B cell (primary cell): ENCODE measurements around the gene FILIP1. TPM values are rescaled to one million over a fixed set of nuclear protein-coding genes. Genes with fewer than 3 reads are reported as not detected.

Experiments
- ATAC-seq: fragments of 200-7000 bp; cut with Tn5 transposase; one replicate; pipeline ENCODE4 v1.10.0; 2021; ENCODE audit warnings: low read depth, mild to moderate bottlenecking, moderate number of reproducible peaks, moderate library complexity
- CTCF ChIA-PET: fragments of 350-600 bp; sonication (Branson Sonifier 250); formaldehyde crosslinking; loops from one replicate; lab custom pipeline; 2021; ENCODE audit warnings: antibody characterized with exemption, inconsistent platforms; lab: Charles Lee
- POLR2A ChIA-PET: fragments of 350-600 bp; sonication (Branson Sonifier 250); formaldehyde crosslinking; loops from one replicate; lab custom pipeline; 2021; ENCODE audit warnings: antibody characterized with exemption; lab: Charles Lee
- DNase-seq: peaks from one replicate; pipeline ENCODE4 v3.0.0; 2013
- H2AFZ ChIP-seq: 2 replicates; pipeline ENCODE4 v1.6.1; 2012; ENCODE audit warnings: mild to moderate bottlenecking, low read depth, low read length; ENCODE audit not compliant: insufficient read depth, poor library complexity, severe bottlenecking
- H3K27ac ChIP-seq, 2 donors: 1 replicate in 1 of 2; 2 replicates in 1 of 2; pipeline ENCODE4 v1.5.1; 2012 to 2013; ENCODE audit warnings: low read length in 2 of 2, mild to moderate bottlenecking in 2 of 2, moderate library complexity in 1 of 2
- H3K27me3 ChIP-seq, 4 experiments: fragments of 200-600 bp in 1 of 4; sonication (generic) in 1 of 4; replicated peaks in 1 of 4; 1 replicate in 2 of 4; 2 replicates in 2 of 4; pipeline versions ENCODE4 v1.6.1 to v1.7.0; 2013 to 2016; ENCODE audit warnings: low read length in 3 of 4, mild to moderate bottlenecking in 2 of 4, mixed read lengths in 1 of 4, moderate library complexity in 1 of 4; ENCODE audit not compliant: insufficient read depth in 4 of 4, control insufficient read depth in 3 of 4; ENCODE audit errors: control extremely low read depth in 1 of 4
- H3K36me3 ChIP-seq, 2 experiments: replicated peaks in 1 of 2; 1 replicate in 1 of 2; 2 replicates in 1 of 2; pipeline versions ENCODE4 v1.6.1 to v1.7.1; 2013; ENCODE audit warnings: low read length in 1 of 2; ENCODE audit not compliant: insufficient read depth in 2 of 2, control insufficient read depth in 1 of 2; ENCODE audit errors: control extremely low read depth in 1 of 2, extremely low read depth in 1 of 2
- H3K4me1 ChIP-seq, 2 donors: fragments of 200-600 bp in 1 of 2; sonication (generic) in 1 of 2; 1 replicate in 1 of 2; 2 replicates in 1 of 2; pipeline versions ENCODE4 v1.5.1 to v1.6.1; 2013 to 2017; ENCODE audit warnings: low read length in 2 of 2; ENCODE audit not compliant: control insufficient read depth in 2 of 2, insufficient read depth in 2 of 2
- H3K4me2 ChIP-seq: replicated peaks from 2 replicates; pipeline ENCODE3; 2012; ENCODE audit warnings: mild to moderate bottlenecking, low read depth, low read length; ENCODE audit not compliant: poor library complexity, severe bottlenecking
- H3K4me3 ChIP-seq, 5 experiments: fragments of 200-600 bp in 1 of 5; sonication (generic) in 1 of 5; 1 replicate in 3 of 5; 2 replicates in 2 of 5; pipeline versions ENCODE4 v1.5.1 to v1.7.0; 2011 to 2016; ENCODE audit warnings: low read length in 4 of 5, mild to moderate bottlenecking in 4 of 5, low read depth in 2 of 5, control low read depth in 1 of 5, moderate library complexity in 1 of 5; ENCODE audit not compliant: insufficient read depth in 1 of 5; ENCODE audit errors: control extremely low read depth in 1 of 5, extremely low read depth in 1 of 5
- H3K79me2 ChIP-seq: fragments of 200-600 bp; sonication (generic); one replicate; pipeline ENCODE4 v1.6.0; 2016; ENCODE audit warnings: low read length; ENCODE audit not compliant: control insufficient read depth, insufficient read depth
- H3K9ac ChIP-seq: fragments of 200-600 bp; sonication (generic); 2 replicates; pipeline ENCODE4 v1.6.1; 2017; ENCODE audit warnings: mild to moderate bottlenecking, low read length, moderate library complexity
- H3K9me3 ChIP-seq, 3 donors: one replicate each; pipeline versions ENCODE4 v1.6.1 to v1.7.1; 2013; ENCODE audit warnings: low read length in 2 of 3; ENCODE audit not compliant: control insufficient read depth in 2 of 3, insufficient read depth in 1 of 3; ENCODE audit errors: control extremely low read depth in 1 of 3
- H4K20me1 ChIP-seq: 2 replicates; pipeline ENCODE4 v1.6.0; 2012; ENCODE audit warnings: mild to moderate bottlenecking, low read length; ENCODE audit not compliant: insufficient read depth, control insufficient read depth, poor library complexity, severe bottlenecking
- H3K27ac Mint-ChIP-seq: one replicate; pipeline ENCODE4 v1.8.0; 2021; ENCODE audit warnings: mixed read lengths
- H3K27me3 Mint-ChIP-seq: one replicate; pipeline ENCODE4 v1.8.0; 2021; ENCODE audit warnings: mixed read lengths
- H3K4me1 Mint-ChIP-seq: one replicate; pipeline ENCODE4 v1.8.0; 2021; ENCODE audit warnings: mixed read lengths
- H3K4me3 Mint-ChIP-seq: one replicate; pipeline ENCODE4 v1.8.0; 2021; ENCODE audit warnings: mixed read lengths
- H3K9me3 Mint-ChIP-seq: one replicate; pipeline ENCODE4 v1.8.0; 2022; ENCODE audit warnings: mixed read lengths; ENCODE audit not compliant: insufficient read depth
- CTCF ChIP-seq: fragments of 200-600 bp; IDR thresholded peaks from one replicate; pipeline ENCODE4 v1.8.0; 2022; ENCODE audit warnings: antibody characterized with exemption, mild to moderate bottlenecking
- EZH2 ChIP-seq: IDR thresholded peaks from 2 replicates; pipeline ENCODE4 v1.6.1; 2012; ENCODE audit warnings: borderline replicate concordance, low read depth, mild to moderate bottlenecking, moderate library complexity, low read length; ENCODE audit not compliant: insufficient read depth, poor library complexity, severe bottlenecking
- WGBS: methylation state at CpG from one replicate; pipeline ENCODE4 v1.1.5; 2013; ENCODE audit warnings: missing lambda C conversion rate; ENCODE audit not compliant: insufficient coverage; 5-methylcytosine and 5-hydroxymethylcytosine counted together
- intact Hi-C: fragments of 100-400 bp; cut with micrococcal nuclease; formaldehyde crosslinking; loops from one replicate; pipeline ENCODE4 v1.10.0; 2022
- polyA plus RNA-seq: library from polyadenylated mRNA; depleted of rRNA; stranded (reverse); fragments of >200 nt; gene quantifications from 2 replicates; pipeline ENCODE4 v1.2.3, GENCODE V29; 2012
- total RNA-seq, 2 donors: library from RNA; stranded (reverse); fragments of 120-200 nt in 1 of 2; gene quantifications; 1 replicate in 1 of 2; 2 replicates in 1 of 2; pipeline versions ENCODE4 v1.2.3 to v1.2.4, GENCODE V29; 2013 to 2022

FILIP1 gene
- total and polyA plus RNA-seq, 2 donors (not counting 1 experiment from before 2014, with no cell fraction given): not detected

- Histone ChIP-seq H3K4me1 (no peaks in the 10 kb centered on the region), H3K27me3 (peaks cover 0 to 8% (median 3%) of the 10 kb centered on the region in 4 experiments), H3K4me2 (no peak overlapping the region), H3K9ac (no peak overlapping the region), H2AFZ (no peak overlapping the region), H3K9me3 (no peaks in the 10 kb centered on the region), H3K79me2 (no peaks in the 10 kb centered on the region), H3K27ac (no peak overlapping the region), H4K20me1 (no peaks in the 10 kb centered on the region), H3K36me3 (no peaks in the 10 kb centered on the region), H3K4me3 (no peak overlapping the region)
- peaks cover 3% of the 10 kb centered on the region for H3K4me1 Mint-ChIP-seq
- no peaks in the 10 kb centered on the region for H3K9me3 Mint-ChIP-seq
- ChIA-PET POLR2A (no interaction called here), CTCF (no interaction called here)
- TF ChIP-seq CTCF (no peak), EZH2 (no peak)
- ATAC-seq (no peak), DNase-seq (no peak)
- peaks cover 26% of the 10 kb centered on the region for H3K27me3 Mint-ChIP-seq
- no peak overlapping the region for H3K4me3 Mint-ChIP-seq
- WGBS: no CpG with 5 or more reads among the region's 1 CpG
- H3K27ac Mint-ChIP-seq: no peak overlapping the region
- intact Hi-C loops: no loop called here
Observed at GRCh38 chr6:75498862-75499261, 5.3 kb upstream of the FILIP1 start.

GRCh38 chr6:75497994-75498393, 4.4 kb upstream of the FILIP1 start:
- Mint-ChIP-seq H3K27ac (no peak overlapping the region), H3K27me3 (peaks cover 31% of the 10 kb centered on the region), H3K4me3 (no peak overlapping the region), H3K4me1 (peaks cover 3% of the 10 kb centered on the region), H3K9me3 (no peaks in the 10 kb centered on the region)
- Histone ChIP-seq H3K4me1 (no peaks in the 10 kb centered on the region), H2AFZ (no peak overlapping the region), H3K79me2 (no peaks in the 10 kb centered on the region), H3K9me3 (no peaks in the 10 kb centered on the region), H3K4me3 (no peak overlapping the region), H3K36me3 (no peaks in the 10 kb centered on the region), H3K4me2 (no peak overlapping the region), H3K27me3 (peaks cover 0 to 8% (median 6%) of the 10 kb centered on the region in 4 experiments), H3K27ac (no peak overlapping the region), H4K20me1 (no peaks in the 10 kb centered on the region), H3K9ac (no peak overlapping the region)
- ChIA-PET POLR2A (no interaction called here), CTCF (no interaction called here)
- TF ChIP-seq EZH2 (no peak), CTCF (no peak)
- intact Hi-C loops: no loop called here
- DNase-seq (no peak), ATAC-seq (no peak)
- WGBS: no CpG with 5 or more reads among the region's 3 CpGs
